Cardiac septum (tissue), 1 donor: ENCODE data around the gene NELL2. TPM values are rescaled to one million over a fixed set of nuclear protein-coding genes. Genes with fewer than 3 reads are reported as not detected.

Experiments used
- DNase-seq: peaks from one replicate; pipeline ENCODE4 v3.0.0-alpha.2; 2020; ENCODE audit warnings: low spot score
- intact Hi-C: fragments of 100-400 bp; cut with DNase I; formaldehyde crosslinking; loops from one replicate; pipeline ENCODE4 v1.14.0; 2022
- total RNA-seq: library from RNA; stranded (reverse); fragmentation: NEBNext Ultra II Directional; extraction: Animal tissue kit (Norgen Biotek cat#: 25700); gene quantifications from one replicate; pipeline ENCODE4 v1.2.1, GENCODE V29; 2021
- donor health status: DM: no; HTN: no; CAD: no.

NELL2 gene
- total RNA-seq, 1 donor from 2014 or later, result 1.3 TPM

DNA sequence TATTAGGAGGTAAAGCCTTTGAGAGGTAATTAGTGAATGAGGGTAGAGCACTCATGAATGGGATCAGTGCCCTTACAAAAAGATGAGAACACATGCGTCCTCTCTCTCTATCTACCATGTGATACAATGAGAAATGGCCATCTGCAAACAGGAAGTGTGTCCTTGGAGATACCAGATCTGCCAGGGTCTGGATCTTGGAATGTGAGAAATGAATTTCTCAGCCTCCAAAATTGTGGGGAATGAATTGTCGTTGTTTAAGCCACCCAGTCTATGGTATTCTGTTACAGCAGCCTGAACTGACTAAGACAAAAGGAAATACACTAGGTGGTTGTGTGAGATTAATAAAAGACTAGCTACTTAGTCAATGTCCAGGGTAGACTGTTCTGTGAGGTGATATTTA lies 366.6 kb downstream of the NELL2 start:
- no peak for DNase-seq
- intact Hi-C loops, result no loop called here

DNA sequence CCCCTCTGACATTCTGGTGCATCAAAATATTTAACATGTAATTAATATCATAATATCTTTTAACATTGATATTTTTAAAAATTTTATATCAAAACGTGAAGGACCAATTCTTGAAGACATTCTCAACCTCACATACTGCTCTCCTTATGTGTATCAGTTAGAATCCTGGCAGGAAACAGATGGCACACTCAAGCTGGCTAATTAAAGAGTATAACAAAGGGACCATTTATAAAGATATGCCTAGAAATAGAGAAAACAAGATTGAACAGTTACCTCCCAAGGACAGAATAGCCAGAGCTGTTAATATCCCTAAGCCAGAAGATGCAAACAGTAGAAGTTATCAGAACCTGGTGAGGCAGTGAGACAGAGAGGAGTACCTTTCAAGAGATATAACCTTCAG lies 368.7 kb downstream of the NELL2 start:
- intact Hi-C loops, result no loop called here
- DNase-seq, result no peak

DNA sequence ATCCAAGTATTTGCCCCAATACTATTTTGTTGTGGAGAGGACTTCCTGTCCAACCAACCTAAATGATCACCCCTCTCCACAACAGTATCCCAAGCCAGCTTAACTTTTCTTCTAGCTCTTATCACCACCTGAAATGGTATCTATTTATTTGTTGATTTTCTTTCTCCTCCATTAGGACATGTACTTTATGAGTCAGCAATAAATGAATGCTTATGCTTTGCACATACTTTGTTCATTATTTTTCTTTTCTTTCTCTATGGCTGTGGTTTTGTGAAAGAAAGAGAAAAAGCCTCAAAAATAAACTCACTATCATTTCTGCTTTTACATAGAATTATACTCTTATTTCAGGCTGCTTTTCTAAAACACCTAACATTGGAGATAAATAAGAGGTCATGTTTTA lies 371.3 kb downstream of the NELL2 start:
- intact Hi-C loops, result no loop called here

DNA sequence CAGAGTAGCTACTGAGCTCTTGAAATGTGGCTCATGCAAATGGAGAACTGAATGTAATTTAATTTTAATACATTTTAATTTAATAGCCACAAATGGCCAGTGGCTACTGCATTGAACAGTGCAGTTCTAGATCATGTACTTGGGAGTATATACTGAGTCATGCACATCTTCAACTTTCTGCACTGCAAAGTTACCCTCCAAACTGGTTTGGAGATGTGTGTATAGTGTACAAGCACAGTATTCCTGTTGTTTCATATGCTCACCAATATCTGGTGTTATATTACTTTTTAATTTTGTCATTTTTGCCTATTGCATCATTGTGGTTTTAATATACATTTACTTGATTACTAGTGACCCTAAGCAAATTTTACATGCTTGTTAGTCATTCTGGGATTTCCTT lies 372.8 kb downstream of the NELL2 start:
- intact Hi-C loops, result no loop called here

More for the DNA sequence above, 371.3 kb downstream of the NELL2 start:
- no peak for DNase-seq

DNA sequence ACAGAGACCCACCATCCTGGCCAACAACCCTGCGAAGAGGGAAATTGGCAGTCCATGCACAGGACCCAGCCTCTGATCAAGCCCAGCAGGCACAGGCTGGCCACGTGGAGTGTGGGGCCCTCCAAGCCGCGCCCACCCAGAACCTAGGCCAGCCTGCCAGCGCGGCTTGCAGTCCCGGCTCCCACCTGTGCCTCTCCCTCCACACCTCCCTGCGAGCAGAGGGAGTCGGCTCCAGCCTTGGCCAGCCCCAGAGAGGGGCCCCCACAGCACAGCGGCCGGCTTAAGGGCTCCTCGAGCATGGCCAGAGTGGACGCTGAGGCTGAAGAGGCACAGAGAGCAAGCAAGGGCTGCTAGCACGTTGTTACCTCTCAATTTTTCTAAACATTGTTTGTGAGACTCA lies 373.4 kb downstream of the NELL2 start:
- intact Hi-C loops, result no loop called here
- no peak for DNase-seq

More for the DNA sequence above, 372.8 kb downstream of the NELL2 start:
- no peak for DNase-seq

DNA sequence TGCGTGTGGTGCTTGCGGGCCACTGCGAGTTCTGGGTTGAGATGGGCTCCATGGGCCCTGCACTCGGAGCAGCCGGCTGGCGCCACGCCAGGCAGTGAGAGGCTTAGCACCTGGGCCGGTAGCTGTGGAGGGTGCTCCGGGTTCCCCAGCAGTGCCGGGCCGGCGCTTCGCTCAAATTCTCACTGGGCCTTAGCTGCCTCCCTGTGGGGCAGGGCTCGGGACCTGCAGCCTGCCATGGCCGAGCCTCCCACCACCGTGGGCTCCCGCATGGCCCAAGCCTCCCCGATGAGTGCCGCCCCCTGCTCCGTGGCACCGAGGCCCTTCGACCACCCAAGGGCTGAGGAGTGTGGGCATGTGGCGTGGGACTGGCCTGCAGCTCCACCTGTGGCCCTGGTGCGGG lies 375.7 kb downstream of the NELL2 start:
- DNase-seq, result no peak
- intact Hi-C loops, result no loop called here

DNA sequence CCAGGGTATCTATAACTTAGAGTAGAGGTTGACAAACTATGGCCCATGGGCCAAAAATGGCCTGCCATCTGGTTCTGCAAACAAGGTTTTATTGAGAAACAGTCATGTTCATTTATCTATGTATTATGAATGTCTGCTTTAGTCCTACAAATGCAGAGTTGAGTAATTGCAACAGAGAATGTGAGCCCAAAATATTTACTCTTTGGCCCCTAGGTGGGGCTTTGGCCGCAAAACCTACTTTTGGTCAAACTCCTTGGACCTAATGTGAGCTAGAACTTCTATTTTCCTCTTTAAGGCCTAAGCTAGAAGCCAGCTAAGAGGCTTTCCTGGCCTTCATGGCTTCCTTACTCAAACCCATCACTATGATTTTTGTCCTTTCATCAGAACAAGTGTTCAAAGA lies 379.1 kb downstream of the NELL2 start:
- intact Hi-C loops, result no loop called here
- DNase-seq, result no peak

DNA sequence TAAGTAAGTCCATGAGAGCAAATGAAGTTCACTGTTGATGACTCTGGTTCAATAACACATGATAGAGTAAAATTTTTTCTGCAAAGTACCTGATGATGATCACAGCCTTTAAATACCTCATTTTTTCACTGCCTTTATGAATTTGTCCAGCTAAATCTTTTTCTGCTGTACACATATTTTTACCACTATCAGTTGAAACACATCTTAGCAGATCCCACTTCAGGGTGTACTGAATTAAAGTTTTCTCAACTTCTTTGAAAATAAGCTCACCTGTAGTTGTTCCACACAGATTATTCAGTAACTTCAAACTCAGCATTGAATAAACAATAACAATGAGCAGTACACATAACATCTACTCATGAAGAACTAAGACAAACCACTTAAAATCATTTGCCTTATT lies 385.9 kb downstream of the NELL2 start:
- DNase-seq, result no peak
- intact Hi-C loops, result no loop called here

DNA sequence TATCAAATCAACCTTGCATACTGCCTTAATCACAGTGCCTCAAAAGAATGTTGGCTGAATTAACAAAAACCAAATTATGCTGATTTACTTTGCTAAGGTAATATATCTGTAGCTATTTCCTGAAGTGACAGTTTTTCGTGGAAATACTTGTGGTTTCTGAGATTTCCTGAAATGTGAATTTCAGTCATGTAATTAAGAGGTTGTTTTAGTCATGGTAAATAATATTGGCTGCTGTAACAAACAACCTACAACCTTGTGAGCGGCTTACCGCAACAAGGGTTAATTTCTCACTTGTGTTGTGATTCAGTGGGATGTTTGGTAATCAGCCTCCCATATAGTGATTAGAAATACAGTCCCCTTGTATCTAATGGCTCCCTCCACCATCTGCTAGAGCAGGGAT lies 387.9 kb downstream of the NELL2 start:
- no peak for DNase-seq
- intact Hi-C loops, result no loop called here

DNA sequence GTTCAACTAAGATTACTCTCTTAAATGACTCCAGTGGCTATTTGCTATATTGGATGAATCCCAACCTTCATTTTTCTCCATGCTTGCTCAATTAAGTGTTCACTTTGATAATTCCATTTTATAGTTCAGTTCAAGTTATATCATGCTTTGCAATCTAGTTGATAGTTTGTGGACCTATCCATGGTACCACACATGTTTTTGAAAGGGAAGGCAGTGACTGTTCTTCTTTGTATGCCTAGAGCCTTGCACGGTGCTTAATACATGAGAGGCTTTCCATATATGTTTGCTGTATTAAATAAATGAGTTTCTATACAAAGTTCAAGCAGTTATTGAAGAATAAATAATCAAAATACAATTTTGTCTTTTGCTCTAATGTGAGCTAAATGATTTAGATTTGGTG lies 391.3 kb downstream of the NELL2 start:
- no peak for DNase-seq
- intact Hi-C loops, result no loop called here

DNA sequence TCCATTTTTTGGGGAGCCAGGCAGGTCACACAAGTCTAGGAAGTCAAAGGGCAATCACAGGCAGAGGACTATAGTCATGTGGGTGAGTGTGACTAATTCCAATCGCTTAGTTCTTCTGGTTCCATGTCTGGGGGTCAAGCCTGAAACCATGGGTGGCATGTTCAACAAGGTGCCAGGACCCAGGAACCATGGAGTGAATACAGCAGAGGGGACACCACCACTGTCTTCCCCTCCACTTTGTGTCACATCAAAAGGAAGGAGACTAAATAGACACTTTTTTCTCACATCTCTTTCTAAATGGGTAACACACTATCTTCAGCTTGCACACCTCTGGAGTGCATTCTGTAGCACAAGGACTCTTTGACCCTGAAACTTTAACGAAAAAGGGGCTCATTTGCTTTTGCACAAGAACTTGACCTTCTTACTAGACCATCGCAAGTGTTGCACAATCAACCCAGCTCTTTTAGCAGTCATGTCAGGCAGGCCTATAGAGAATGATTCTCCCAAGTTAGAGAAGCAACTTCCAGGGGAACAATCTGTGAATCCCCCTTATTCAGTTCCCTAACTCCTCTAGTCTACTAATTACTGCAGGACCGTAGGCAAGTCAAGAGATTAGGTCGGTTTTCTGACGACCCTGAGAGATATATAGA lies 398.7 kb downstream of the NELL2 start:
- DNase-seq, result no peak
- intact Hi-C loops, result loop anchor here (10.0 kb wide), 1 partner anchor 763 kb away; no protein-coding TSS in a partner anchor

DNA sequence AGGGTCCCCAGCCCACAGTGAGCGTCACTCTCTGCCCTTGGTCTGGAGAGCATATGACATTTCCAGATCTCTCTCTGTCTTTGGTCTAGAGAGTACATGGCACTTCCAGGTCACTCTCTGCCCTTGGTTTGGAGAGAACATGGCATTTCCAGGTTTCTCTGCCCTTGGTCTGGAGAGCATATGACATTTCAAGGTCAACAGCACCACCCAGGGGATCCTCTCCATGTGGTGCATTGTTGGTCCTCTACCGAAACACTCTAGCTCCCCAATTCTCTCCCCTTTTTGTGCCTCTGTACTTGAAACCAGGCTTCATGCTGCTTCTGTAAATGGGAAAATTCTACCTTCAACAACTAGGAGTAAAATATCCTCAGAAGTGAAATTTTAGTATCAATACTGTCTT lies 399.4 kb downstream of the NELL2 start:
- intact Hi-C loops, result loop anchor here (10.0 kb wide), 1 partner anchor 762 kb away; no protein-coding TSS in a partner anchor
- no peak for DNase-seq

DNA sequence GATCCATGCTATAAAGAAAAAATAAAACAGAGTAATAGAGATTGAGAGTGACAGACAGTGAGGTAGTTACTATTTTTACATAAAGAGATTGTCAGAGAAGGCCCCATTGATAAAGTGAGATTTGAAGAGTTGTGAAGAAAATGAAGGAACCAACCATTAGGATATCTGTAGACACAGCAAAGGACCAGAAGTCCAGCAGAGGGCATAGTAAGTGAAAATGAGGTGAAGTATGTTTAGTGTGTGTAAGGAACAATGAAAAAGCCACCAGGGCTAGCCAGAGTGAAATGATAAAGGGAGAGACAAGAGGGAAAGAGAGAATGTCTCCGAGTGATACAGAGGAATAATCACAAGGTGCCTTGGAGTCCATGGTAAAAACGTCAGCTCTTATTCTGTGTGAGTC lies 411.0 kb downstream of the NELL2 start:
- no peak for DNase-seq
- intact Hi-C loops, result no loop called here

DNA sequence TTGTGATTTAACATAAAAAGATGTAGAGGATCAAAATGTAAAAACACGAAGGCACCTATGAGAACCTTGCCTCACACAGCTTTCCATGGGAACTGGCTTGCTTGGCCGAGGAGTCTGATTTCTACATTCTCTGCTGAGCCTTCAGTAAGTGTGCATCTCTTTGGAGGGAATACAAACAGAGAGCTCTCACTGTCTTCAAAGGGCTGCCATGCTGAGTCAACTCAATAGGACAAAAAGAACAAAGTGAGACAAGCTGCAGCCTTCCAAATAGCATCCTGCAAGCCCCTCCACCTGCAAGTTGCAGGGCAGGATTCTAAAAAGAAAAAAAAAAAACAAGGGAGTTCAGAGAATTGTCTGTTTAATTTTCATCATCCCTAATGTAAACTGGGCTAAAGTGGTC lies 411.9 kb downstream of the NELL2 start:
- intact Hi-C loops, result no loop called here
- no peak for DNase-seq

DNA sequence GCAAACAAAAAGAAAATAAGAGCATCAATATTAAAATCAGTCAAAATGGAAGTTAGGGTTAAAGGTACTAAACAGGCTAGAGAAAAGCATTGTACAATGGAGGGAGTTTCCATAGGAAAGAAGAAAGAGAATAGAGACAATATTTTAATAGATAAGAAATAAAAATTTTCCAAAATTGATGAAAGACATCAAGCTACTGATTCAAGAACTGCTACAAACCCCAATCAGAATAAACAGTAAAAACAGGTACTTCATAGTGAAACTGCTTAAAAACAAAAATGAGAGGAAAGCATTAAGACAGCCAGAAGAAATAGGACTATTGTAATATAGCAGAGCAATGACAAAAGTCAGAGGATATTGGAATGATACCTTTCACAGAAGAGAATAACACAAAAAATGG lies 413.4 kb downstream of the NELL2 start:
- intact Hi-C loops, result no loop called here
- no peak for DNase-seq

DNA sequence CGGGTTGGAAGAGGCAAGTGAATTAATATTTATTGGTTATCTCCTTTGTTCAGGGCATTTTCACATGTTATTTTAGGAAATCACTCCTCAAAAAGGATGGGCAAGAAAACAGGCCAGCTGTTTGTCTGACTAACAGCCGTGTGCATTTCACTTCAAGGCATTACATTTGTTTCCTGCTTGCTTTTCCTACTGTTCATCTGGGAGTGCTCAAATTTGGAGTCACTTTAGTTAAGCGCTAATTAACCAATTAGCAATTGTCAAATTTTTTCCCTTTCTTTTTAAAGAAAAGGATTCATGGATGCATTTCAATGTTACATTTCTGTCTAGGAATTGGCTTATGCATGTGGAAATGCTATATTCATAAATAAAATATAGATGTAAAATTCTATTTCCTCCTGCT lies 415.9 kb downstream of the NELL2 start:
- intact Hi-C loops, result no loop called here
- no peak for DNase-seq

DNA sequence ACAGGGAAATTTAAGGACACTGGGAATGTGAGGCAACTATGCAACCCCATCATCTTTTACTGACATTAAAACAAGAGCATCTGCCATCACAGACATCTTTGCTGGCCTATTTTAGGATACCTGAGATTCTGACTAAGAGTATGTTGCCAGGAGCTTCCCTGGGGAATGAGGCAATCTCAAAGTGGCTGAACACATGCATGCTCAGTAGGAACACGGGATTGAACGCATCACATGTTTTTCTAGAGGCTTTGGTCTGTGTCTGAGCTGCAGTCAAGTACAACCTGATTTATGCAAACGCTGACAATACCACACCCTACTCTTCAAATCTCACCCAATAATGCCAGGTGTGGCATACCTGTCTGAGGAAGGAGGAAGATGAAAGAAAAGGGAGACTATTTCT lies 416.5 kb downstream of the NELL2 start:
- DNase-seq, result no peak
- intact Hi-C loops, result no loop called here

Other genes with a start within 250 kb of the NELL2 start
- 0.19 TPM for gene DBX2, start 174.8 kb upstream of the NELL2 start, total RNA-seq